Measurements from ENCODE around the gene YEATS2. TPM values are rescaled to one million over a fixed set of nuclear protein-coding genes. Genes with fewer than 3 reads are reported as not detected.

YEATS2 gene
- total RNA-seq, 1 experiment from 2014 or later = 38.6 TPM

- no peak overlapping the region for H3K27ac ChIP-seq (ENCODE audit: low read depth, low read length)
- ChIA-PET CTCF (no interaction called here), POLR2A (no interaction called here), RAD21 (ENCODE audit: low non-redundant PET in 1 of 2, low total read pairs in 2 of 2, uncharacterized antibody in 2 of 2, unreplicated experiment in 2 of 2) (no interaction called here)
- intact Hi-C loops (cut with micrococcal nuclease) = no loop called here
- peaks cover 18 to 21% of the 10 kb centered on the region in 2 experiments; a peak in 3 of 4 replicates for H3K36me3 ChIP-seq (ENCODE audit: control insufficient read depth in 1 of 2, insufficient read depth in 2 of 2, low read length in 2 of 2)
- H3K27me3 ChIP-seq (ENCODE audit: insufficient read depth, low read length) = no peaks in the 10 kb centered on the region
- TF ChIP-seq ZNF274 (IDR thresholded peaks at IDR 0.05; ENCODE audit: low read depth, low read length) (no peak), JUND (IDR thresholded peaks at IDR 0.05) (no peak), MAX (IDR thresholded peaks at IDR 0.05) (no peak), ZFX (IDR thresholded peaks at IDR 0.05) (no peak)
- no peak overlapping the region for H3K4me2 ChIP-seq (ENCODE audit: low read length)
- no TSS peak for BruUV-seq (replicated peaks)
- no peak overlapping the region for H3K4me3 ChIP-seq (replicated peaks in 1 of 2; ENCODE audit: low read depth in 1 of 2, low read length in 2 of 2)
- no peaks in the 10 kb centered on the region for H3K9me3 ChIP-seq (ENCODE audit: control insufficient read depth in 1 of 2, insufficient read depth in 1 of 2, low read depth in 1 of 2, low read length in 2 of 2)
- H4K20me1 ChIP-seq (ENCODE audit: insufficient read depth) = no peaks in the 10 kb centered on the region
- no peak overlapping the region for H2AFZ ChIP-seq (ENCODE audit: low read depth, low read length, poor library complexity, severe bottlenecking)
- no peaks in the 10 kb centered on the region for H3K9me2 ChIP-seq (ENCODE audit: insufficient read depth)
- no peak for DNase-seq (ENCODE audit: low read depth, low spot score)
- no peaks in the 10 kb centered on the region for H3K79me2 ChIP-seq (ENCODE audit: insufficient read depth, low read length)
- ATAC-seq = no peak
- no peaks in the 10 kb centered on the region for H3K4me1 ChIP-seq (ENCODE audit: control insufficient read depth in 1 of 2, insufficient read depth in 2 of 2, low read length in 2 of 2)
- no peak overlapping the region for H3K9ac ChIP-seq (ENCODE audit: low read length)
These were observed 135.9 kb downstream of the YEATS2 start for GRCh38 chr3:183833516-183833915.

GRCh38 chr3:183837390-183837789 is 139.8 kb downstream of the YEATS2 start:
- Histone ChIP-seq H4K20me1 (ENCODE audit: insufficient read depth) (no peaks in the 10 kb centered on the region), H3K27ac (ENCODE audit: low read depth, low read length) (no peak overlapping the region), H3K9me2 (ENCODE audit: insufficient read depth) (no peaks in the 10 kb centered on the region), H3K4me1 (ENCODE audit: control insufficient read depth in 1 of 2, insufficient read depth in 2 of 2, low read length in 2 of 2) (no peaks in the 10 kb centered on the region), H3K36me3 (ENCODE audit: control insufficient read depth in 1 of 2, insufficient read depth in 2 of 2, low read length in 2 of 2) (peaks cover 34 to 36% of the 10 kb centered on the region in 2 experiments; a peak in 3 of 4 replicates), H3K4me3 (replicated peaks in 1 of 2; ENCODE audit: low read depth in 1 of 2, low read length in 2 of 2) (no peak overlapping the region), H2AFZ (ENCODE audit: low read depth, low read length, poor library complexity, severe bottlenecking) (no peak overlapping the region), H3K9ac (ENCODE audit: low read length) (no peak overlapping the region), H3K79me2 (ENCODE audit: insufficient read depth, low read length) (no peaks in the 10 kb centered on the region), H3K9me3 (ENCODE audit: control insufficient read depth in 1 of 2, insufficient read depth in 1 of 2, low read depth in 1 of 2, low read length in 2 of 2) (no peaks in the 10 kb centered on the region), H3K27me3 (ENCODE audit: insufficient read depth, low read length) (no peaks in the 10 kb centered on the region), H3K4me2 (ENCODE audit: low read length) (no peak overlapping the region)
- CTCF ChIA-PET = no interaction called here
- ATAC-seq = no peak
- DNase-seq (ENCODE audit: low read depth, low spot score) = no peak
- intact Hi-C loops (cut with micrococcal nuclease) = no loop called here
- POLR2A ChIA-PET = no interaction called here
- BruUV-seq (replicated peaks) = no TSS peak
- RAD21 ChIA-PET (ENCODE audit: low non-redundant PET in 1 of 2, low total read pairs in 2 of 2, uncharacterized antibody in 2 of 2, unreplicated experiment in 2 of 2) = no interaction called here
- TF ChIP-seq EZH2 (IDR thresholded peaks at IDR 0.05) (no peak), EGR1 (IDR thresholded peaks at IDR 0.05; ENCODE audit: low read depth) (no peak), RAD21 (IDR thresholded peaks at IDR 0.05; ENCODE audit: low read depth) (no peak), MAX (IDR thresholded peaks at IDR 0.05) (no peak), ZBTB33 (IDR thresholded peaks at IDR 0.05; ENCODE audit: extremely low read depth, insufficient replicate concordance, low read length) (no peak), POLR2A (IDR thresholded peaks at IDR 0.05; ENCODE audit: borderline replicate concordance, extremely low read depth, insufficient read depth, insufficient read length) (no peak), TCF7L2 (IDR thresholded peaks at IDR 0.05; ENCODE audit: borderline replicate concordance, extremely low read depth, insufficient read depth, insufficient read length) (no peak), POLR2AphosphoS5 (IDR thresholded peaks at IDR 0.05; ENCODE audit: low read depth, low read length) (no peak), SRF (IDR thresholded peaks at IDR 0.05; ENCODE audit: low read depth) (no peak), ELF1 (IDR thresholded peaks at IDR 0.05; ENCODE audit: borderline replicate concordance, low read depth) (no peak), ZNF274 (IDR thresholded peaks at IDR 0.05; ENCODE audit: low read depth, low read length) (no peak), CEBPB (IDR thresholded peaks at IDR 0.05; ENCODE audit: low read depth) (no peak), REST (IDR thresholded peaks at IDR 0.05; ENCODE audit: low read depth) (no peak), ZFX (IDR thresholded peaks at IDR 0.05) (no peak), SIN3A (IDR thresholded peaks at IDR 0.05; ENCODE audit: low read depth) (no peak), SP1 (IDR thresholded peaks at IDR 0.05; ENCODE audit: low read depth) (no peak)

Measured in HCT116 (cell line).